ENCODE measurements around the gene WWP2. TPM values are rescaled to one million over a fixed set of nuclear protein-coding genes. Genes with fewer than 3 reads are reported as not detected.

Gene WWP2
- polyA plus RNA-seq, 1 donor (not counting 4 experiments of a cell fraction or from before 2014, with no cell fraction given), result 6.9 TPM

DNA sequence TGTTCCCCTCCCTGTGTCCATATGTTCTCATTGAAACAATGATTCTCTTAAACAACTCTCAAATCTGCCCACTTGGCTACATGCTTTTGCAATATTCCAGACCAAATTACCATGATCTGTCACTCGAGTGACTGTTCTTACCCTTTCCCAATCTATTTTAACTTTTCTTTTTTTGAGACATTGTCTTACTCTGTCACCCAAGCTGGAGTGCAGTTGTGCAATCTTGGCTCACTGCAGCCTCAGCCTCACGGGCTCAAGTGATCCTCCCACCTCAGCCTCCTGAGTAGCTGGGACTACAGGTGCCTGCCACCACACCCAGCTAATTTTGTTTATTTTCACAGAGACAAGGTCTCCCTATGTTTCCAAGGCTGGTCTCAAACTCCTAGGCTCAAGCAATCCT lies 130.2 kb downstream of the WWP2 start:
- no peaks in the 10 kb centered on the region for H3K9me3 ChIP-seq (ENCODE audit: control insufficient read depth, low read depth, low read length)
- no peak for DNase-seq (ENCODE audit: low read depth, low spot score)
- H3K27ac ChIP-seq (ENCODE audit: control insufficient read depth, insufficient read depth, low read length), result no peak overlapping the region
- no peak overlapping the region for H2AFZ ChIP-seq (ENCODE audit: control insufficient read depth, low read length)
- dilution Hi-C loops (cut with MboI; ENCODE audit: extremely low pct_ligation_motif_present, low sequenced_read_pairs), result no loop called here
- H3K79me2 ChIP-seq (ENCODE audit: control insufficient read depth, insufficient read depth, low read length), result no peaks in the 10 kb centered on the region
- H3K27me3 ChIP-seq (ENCODE audit: control insufficient read depth, extremely low read depth, insufficient read depth, low read length), result no peaks in the 10 kb centered on the region
- no peaks in the 10 kb centered on the region for H3K4me1 ChIP-seq (ENCODE audit: control insufficient read depth, extremely low read depth, insufficient read depth, low read length)
- H3K4me2 ChIP-seq (ENCODE audit: control insufficient read depth, extremely low read depth, insufficient read depth, low read depth, low read length), result no peak overlapping the region
- TF ChIP-seq, protein P1, sequence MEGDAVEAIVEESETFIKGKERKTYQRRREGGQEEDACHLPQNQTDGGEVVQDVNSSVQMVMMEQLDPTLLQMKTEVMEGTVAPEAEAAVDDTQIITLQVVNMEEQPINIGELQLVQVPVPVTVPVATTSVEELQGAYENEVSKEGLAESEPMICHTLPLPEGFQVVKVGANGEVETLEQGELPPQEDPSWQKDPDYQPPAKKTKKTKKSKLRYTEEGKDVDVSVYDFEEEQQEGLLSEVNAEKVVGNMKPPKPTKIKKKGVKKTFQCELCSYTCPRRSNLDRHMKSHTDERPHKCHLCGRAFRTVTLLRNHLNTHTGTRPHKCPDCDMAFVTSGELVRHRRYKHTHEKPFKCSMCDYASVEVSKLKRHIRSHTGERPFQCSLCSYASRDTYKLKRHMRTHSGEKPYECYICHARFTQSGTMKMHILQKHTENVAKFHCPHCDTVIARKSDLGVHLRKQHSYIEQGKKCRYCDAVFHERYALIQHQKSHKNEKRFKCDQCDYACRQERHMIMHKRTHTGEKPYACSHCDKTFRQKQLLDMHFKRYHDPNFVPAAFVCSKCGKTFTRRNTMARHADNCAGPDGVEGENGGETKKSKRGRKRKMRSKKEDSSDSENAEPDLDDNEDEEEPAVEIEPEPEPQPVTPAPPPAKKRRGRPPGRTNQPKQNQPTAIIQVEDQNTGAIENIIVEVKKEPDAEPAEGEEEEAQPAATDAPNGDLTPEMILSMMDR (optimal IDR thresholded peaks at IDR 0.05 in 1 of 3, IDR thresholded peaks at IDR 0.05 in 1 of 3, conservative IDR thresholded peaks at IDR 0.05 in 1 of 3; ENCODE audit: extremely low read depth in 1 of 3, insufficient read depth in 2 of 3, low read length in 3 of 3), result no peak
- TF ChIP-seq EZH2 (IDR thresholded peaks at IDR 0.05; ENCODE audit: low read length), result no peak
- no peak overlapping the region for H3K9ac ChIP-seq (ENCODE audit: control insufficient read depth, extremely low read depth, insufficient read depth, low read length)
- H4K20me1 ChIP-seq (ENCODE audit: control insufficient read depth, extremely low read depth, insufficient read depth, low read length), result no peaks in the 10 kb centered on the region
- H3K36me3 ChIP-seq (ENCODE audit: control insufficient read depth in 2 of 2, extremely low read depth in 1 of 2, insufficient read depth in 2 of 2, low read length in 2 of 2), result peaks cover 4 to 5% of the 10 kb centered on the region in 2 experiments
- no peak for FAIRE-seq
- H3K4me3 ChIP-seq (ENCODE audit: control insufficient read depth in 2 of 3, extremely low read depth in 1 of 3, insufficient read depth in 2 of 3, low read depth in 1 of 3, low read length in 3 of 3), result no peak overlapping the region
- H3K9me1 ChIP-seq (ENCODE audit: control insufficient read depth, extremely low read depth, insufficient read depth, low read length), result no peaks in the 10 kb centered on the region

DNA sequence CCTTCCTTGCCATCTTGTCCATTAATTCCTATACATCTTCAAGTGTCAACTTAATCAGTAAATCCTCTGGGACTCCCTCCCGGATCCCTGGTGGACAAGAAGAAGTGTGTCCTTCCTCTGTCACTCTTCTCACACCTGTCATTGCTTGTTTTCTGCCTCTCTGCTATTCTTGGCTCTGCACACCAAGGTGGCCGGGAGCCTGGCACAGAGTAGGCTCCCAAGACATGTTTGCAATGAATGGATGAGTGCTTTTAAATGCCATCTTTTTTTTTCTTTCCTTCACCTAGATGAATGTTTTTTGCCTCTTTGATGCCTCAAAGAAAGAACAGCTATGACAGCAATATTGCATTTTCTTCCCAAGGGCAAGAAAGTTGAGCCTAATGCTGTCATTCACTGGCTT lies 131.0 kb downstream of the WWP2 start:
- Histone ChIP-seq H3K36me3 (ENCODE audit: control insufficient read depth in 2 of 2, extremely low read depth in 1 of 2, insufficient read depth in 2 of 2, low read length in 2 of 2) (peaks cover 4 to 5% of the 10 kb centered on the region in 2 experiments), H3K4me1 (ENCODE audit: control insufficient read depth, extremely low read depth, insufficient read depth, low read length) (no peaks in the 10 kb centered on the region), H3K4me3 (ENCODE audit: control insufficient read depth in 2 of 3, extremely low read depth in 1 of 3, insufficient read depth in 2 of 3, low read depth in 1 of 3, low read length in 3 of 3) (no peak overlapping the region), H3K9me1 (ENCODE audit: control insufficient read depth, extremely low read depth, insufficient read depth, low read length) (no peaks in the 10 kb centered on the region), H3K27ac (ENCODE audit: control insufficient read depth, insufficient read depth, low read length) (no peak overlapping the region), H3K4me2 (ENCODE audit: control insufficient read depth, extremely low read depth, insufficient read depth, low read depth, low read length) (no peak overlapping the region), H2AFZ (ENCODE audit: control insufficient read depth, low read length) (no peak overlapping the region), H3K9ac (ENCODE audit: control insufficient read depth, extremely low read depth, insufficient read depth, low read length) (no peak overlapping the region), H3K27me3 (ENCODE audit: control insufficient read depth, extremely low read depth, insufficient read depth, low read length) (no peaks in the 10 kb centered on the region), H4K20me1 (ENCODE audit: control insufficient read depth, extremely low read depth, insufficient read depth, low read length) (no peaks in the 10 kb centered on the region), H3K79me2 (ENCODE audit: control insufficient read depth, insufficient read depth, low read length) (no peaks in the 10 kb centered on the region), H3K9me3 (ENCODE audit: control insufficient read depth, low read depth, low read length) (no peaks in the 10 kb centered on the region)
- TF ChIP-seq, protein P1 (optimal IDR thresholded peaks at IDR 0.05 in 1 of 3, IDR thresholded peaks at IDR 0.05 in 1 of 3, conservative IDR thresholded peaks at IDR 0.05 in 1 of 3; ENCODE audit: extremely low read depth in 1 of 3, insufficient read depth in 2 of 3, low read length in 3 of 3), result no peak
- no peak for TF ChIP-seq EZH2 (IDR thresholded peaks at IDR 0.05; ENCODE audit: low read length)
- no peak for FAIRE-seq
- dilution Hi-C loops (cut with MboI; ENCODE audit: extremely low pct_ligation_motif_present, low sequenced_read_pairs), result no loop called here
- DNase-seq (ENCODE audit: low read depth, low spot score), result no peak

All from keratinocyte (primary cell).